GM12801 (cell line): ENCODE data around the gene HNRNPC.

Source experiments
- CTCF ChIP-seq: IDR thresholded peaks from one replicate; pipeline ENCODE4 v1.5.1; 2011; ENCODE audit warnings: control low read depth; ENCODE audit not compliant: insufficient read length; ENCODE audit errors: extremely low read depth

Gene HNRNPC

GRCh38 chr14:21269252-21270046, at the start of gene HNRNPC:
Gene HNRNPC, minus strand, starts transcription at chr14:21269442. Its CDS starts 35,249 bp downstream, at chr14:21234193.
- TF ChIP-seq CTCF = no peak

GRCh38 chr14:21317398-21317797, 48.2 kb upstream of the HNRNPC start:
- TF ChIP-seq CTCF = no peak

GRCh38 chr14:21313512-21313911, 44.3 kb upstream of the HNRNPC start:
- TF ChIP-seq CTCF = no peak

GRCh38 chr14:21311614-21312013, 42.4 kb upstream of the HNRNPC start:
- no peak for TF ChIP-seq CTCF

- TF ChIP-seq CTCF = no peak
These were observed 40.7 kb upstream of the HNRNPC start for GRCh38 chr14:21309956-21310355.

- no peak for TF ChIP-seq CTCF
These were observed 40.0 kb upstream of the HNRNPC start for GRCh38 chr14:21309238-21309636.

GRCh38 chr14:21308479-21309237, 39.4 kb upstream of the HNRNPC start:
- no peak for TF ChIP-seq CTCF
